ENCODE results near the gene ANAPC4.

DNA sequence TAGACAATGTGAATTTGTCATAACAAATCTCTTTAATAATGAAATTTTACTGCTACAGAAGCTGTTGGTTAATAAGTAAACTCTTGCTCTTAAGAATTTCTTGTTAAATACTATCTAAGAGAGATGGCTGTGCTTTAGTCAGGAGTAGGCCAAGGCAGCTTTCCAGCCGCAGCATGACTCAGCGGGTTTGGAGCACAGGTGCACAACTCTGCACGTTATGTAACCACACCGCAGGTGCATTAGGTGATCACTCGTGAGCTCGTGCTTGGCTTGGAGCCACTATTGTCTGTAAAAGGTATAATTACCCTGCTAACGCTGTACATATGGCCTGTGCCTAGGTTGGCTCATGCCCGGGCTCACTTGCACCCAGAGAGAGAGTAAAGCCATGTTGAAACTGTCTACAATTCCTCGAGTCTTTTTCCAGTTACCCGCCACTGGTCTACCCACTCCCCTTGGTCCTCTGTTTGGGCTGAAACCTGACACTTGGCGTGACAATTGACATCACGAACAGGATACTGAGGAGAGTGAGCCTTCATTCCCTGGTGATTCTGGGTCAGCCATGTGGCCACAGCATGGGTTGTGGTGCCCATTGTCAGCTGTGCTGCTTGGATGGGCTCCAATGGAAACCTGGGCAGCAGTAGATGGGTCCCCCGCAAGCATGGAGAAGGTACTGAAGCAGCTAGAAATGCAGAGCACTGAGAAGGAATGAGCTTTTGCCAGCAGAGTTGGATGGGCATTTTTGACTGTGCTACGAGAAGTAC lies 18.4 kb upstream of the ANAPC4 start:
- no peak for TF ChIP-seq CTCF (IDR thresholded peaks at IDR 0.05)
- no peak for TF ChIP-seq POLR2A (IDR thresholded peaks at IDR 0.05)
